Astrocyte of the hippocampus (primary cell): ENCODE data around the gene EML4.
"Not testable (repeated sequence)": the region's sequence is repeated elsewhere in the genome, so short reads cannot be mapped to it uniquely, and the experiment has no call there.

Source experiments
- DNase-seq: peaks from one replicate; pipeline ENCODE4 v3.0.0; 2011; ENCODE audit warnings: low read depth, low spot score

Gene EML4

GRCh38 chr2:42334220-42334619 lies 165.1 kb downstream of the EML4 start:
- DNase-seq = no peak

GRCh38 chr2:42334865-42335264 lies 165.7 kb downstream of the EML4 start:
- DNase-seq = not testable (repeated sequence)

- no peak for DNase-seq
Observed at GRCh38 chr2:42335514-42336104, 166.5 kb downstream of the EML4 start.

GRCh38 chr2:42336361-42336965 lies 167.3 kb downstream of the EML4 start:
- DNase-seq = peak; percentile 13

- DNase-seq = no peak
Observed at GRCh38 chr2:42337356-42337820, 168.2 kb downstream of the EML4 start.

GRCh38 chr2:42337846-42338566 lies 168.9 kb downstream of the EML4 start:
- DNase-seq = no peak

GRCh38 chr2:42338567-42339190 lies 169.5 kb downstream of the EML4 start:
- DNase-seq = no peak

- no peak for DNase-seq
Observed at GRCh38 chr2:42339191-42339912, 170.2 kb downstream of the EML4 start.

GRCh38 chr2:42340045-42340937 lies 171.1 kb downstream of the EML4 start:
- DNase-seq = no peak

GRCh38 chr2:42340938-42341636 lies 171.9 kb downstream of the EML4 start:
- DNase-seq = no peak

GRCh38 chr2:42342061-42342794 lies 173.1 kb downstream of the EML4 start:
- DNase-seq = peak; percentile 83

- DNase-seq = no peak
Observed at GRCh38 chr2:42342795-42343241, 173.7 kb downstream of the EML4 start.

- DNase-seq = peak; percentile 37
Observed at GRCh38 chr2:42345986-42346385, 176.8 kb downstream of the EML4 start.

GRCh38 chr2:42346856-42347255 lies 177.7 kb downstream of the EML4 start:
- DNase-seq = not testable (repeated sequence)

- DNase-seq = not testable (repeated sequence)
Observed at GRCh38 chr2:42347518-42347917, 178.4 kb downstream of the EML4 start.

GRCh38 chr2:42348113-42348805 lies 179.1 kb downstream of the EML4 start:
- DNase-seq = no peak

- DNase-seq = no peak
Observed at GRCh38 chr2:42350434-42351063, 181.4 kb downstream of the EML4 start.

- no peak for DNase-seq
Observed at GRCh38 chr2:42351864-42352263, 182.7 kb downstream of the EML4 start.
